Endodermal cell (in vitro differentiated cells): Measurements from ENCODE around the gene SPPL2A. TPM values are rescaled to one million over a fixed set of nuclear protein-coding genes. Genes with fewer than 3 reads are reported as not detected.

Experiments
- DNase-seq: peaks from one replicate; pipeline ENCODE4 v3.0.0-alpha.2; 2017
- H3K27ac ChIP-seq: 2 replicates; pipeline ENCODE4 v1.5.1; 2013; ENCODE audit warnings: mild to moderate bottlenecking, low read depth, low read length, moderate library complexity
- H3K27me3 ChIP-seq: 2 replicates; pipeline ENCODE4 v1.6.1; 2013; ENCODE audit warnings: mild to moderate bottlenecking, low read length, moderate library complexity; ENCODE audit not compliant: insufficient read depth, control insufficient read depth, poor library complexity, severe bottlenecking
- H3K36me3 ChIP-seq: 2 replicates; pipeline ENCODE4 v1.7.0; 2013; ENCODE audit warnings: mild to moderate bottlenecking, low read length, moderate library complexity; ENCODE audit not compliant: control insufficient read depth, insufficient read depth
- H3K4me1 ChIP-seq: one replicate; pipeline ENCODE4 v1.7.0; 2013; ENCODE audit warnings: low read length; ENCODE audit not compliant: control insufficient read depth, insufficient read depth
- H3K4me3 ChIP-seq: 2 replicates; pipeline ENCODE4 v1.5.1; 2013; ENCODE audit warnings: mild to moderate bottlenecking, low read length, moderate library complexity
- H3K9ac ChIP-seq: 2 replicates; pipeline ENCODE4 v1.6.1; 2013; ENCODE audit warnings: mild to moderate bottlenecking, low read length, moderate library complexity; ENCODE audit not compliant: poor library complexity, severe bottlenecking; ENCODE audit errors: extremely low read depth
- H3K9me3 ChIP-seq: 2 replicates; pipeline ENCODE4 v1.6.1; 2013; ENCODE audit warnings: mild to moderate bottlenecking, low read length, moderate library complexity; ENCODE audit not compliant: control insufficient read depth
- H3K27ac Mint-ChIP-seq: 2 replicates; pipeline ENCODE4 v1.8.0; 2020; ENCODE audit warnings: mixed read lengths
- H3K27me3 Mint-ChIP-seq: 2 replicates; pipeline ENCODE4 v1.8.0; 2021; ENCODE audit warnings: mild to moderate bottlenecking, mixed read lengths; ENCODE audit not compliant: insufficient read depth
- H3K36me3 Mint-ChIP-seq: 2 replicates; pipeline ENCODE4 v1.8.0; 2020; ENCODE audit warnings: low read depth, mixed read lengths
- H3K4me1 Mint-ChIP-seq: 2 replicates; pipeline ENCODE4 v1.8.0; 2020; ENCODE audit warnings: mixed read lengths
- H3K4me3 Mint-ChIP-seq: 2 replicates; pipeline ENCODE4 v1.8.0; 2020; ENCODE audit warnings: mild to moderate bottlenecking, moderate library complexity, mixed read lengths
- H3K9me3 Mint-ChIP-seq: 2 replicates; pipeline ENCODE4 v1.8.0; 2020; ENCODE audit warnings: mild to moderate bottlenecking, mixed read lengths
- CTCF ChIP-seq: fragments of 200-600 bp; sonication (generic); conservative IDR thresholded peaks from 2 replicates; pipeline ENCODE4 v1.5.0; 2021; ENCODE audit warnings: antibody characterized with exemption, mild to moderate bottlenecking
- WGBS, 2 experiments: methylation state at CpG; one replicate each; pipeline versions ENCODE4 v1.1.5 to v1.1.7; 2013; ENCODE audit warnings: missing lambda C conversion rate in 2 of 2, mixed read lengths in 1 of 2; ENCODE audit not compliant: insufficient coverage in 1 of 2, insufficient read length in 1 of 2; 5-methylcytosine and 5-hydroxymethylcytosine counted together
- total RNA-seq, 2 donors: library from RNA; stranded (reverse); fragmentation: NEBNext Ultra II Directional in 1 of 2; extraction: Animal tissue kit (Norgen Biotek cat#: 25700) in 1 of 2; gene quantifications; 2 replicates in 1 of 2; 3 replicates in 1 of 2; pipeline ENCODE4 v1.2.1, GENCODE V29; 2021

Gene SPPL2A
- total RNA-seq, 2 donors from 2014 or later, result 62.4 to 78.7 TPM

DNA sequence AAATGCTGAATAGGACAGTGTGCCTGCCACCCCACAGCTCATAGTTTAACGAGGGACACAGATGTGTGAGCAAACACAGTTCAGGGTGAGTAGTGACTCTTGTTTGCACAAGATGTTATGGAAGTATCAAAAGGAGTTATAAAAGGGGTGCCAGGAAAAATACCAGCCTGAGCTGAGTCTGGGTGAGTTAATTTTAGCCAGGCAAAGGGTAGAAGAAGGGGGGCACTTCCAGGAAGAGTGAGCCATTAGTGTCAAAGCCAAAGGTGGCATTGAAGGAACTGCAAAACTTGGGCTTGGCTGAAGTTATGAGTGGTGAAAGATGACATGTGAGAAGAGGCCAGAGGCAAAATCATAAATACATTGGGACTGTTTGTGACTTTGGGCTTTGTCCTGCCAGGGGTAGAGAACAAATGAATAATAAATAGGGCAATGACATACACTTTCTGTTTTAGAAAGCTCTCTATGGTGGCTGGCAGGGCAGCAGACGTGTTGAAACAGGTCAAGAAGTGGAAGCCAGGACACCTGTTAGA, 1.9 kb upstream of the SPPL2A start:
- Histone ChIP-seq H3K27me3 (no peaks in the 10 kb centered on the region), H3K27ac (no peak overlapping the region), H3K36me3 (no peaks in the 10 kb centered on the region), H3K4me3 (no peak overlapping the region), H3K9ac (no peak overlapping the region), H3K9me3 (no peaks in the 10 kb centered on the region), H3K4me1 (no peaks in the 10 kb centered on the region)
- H3K9me3 Mint-ChIP-seq, result no peaks in the 10 kb centered on the region
- no peak overlapping the region for H3K27ac Mint-ChIP-seq
- H3K4me3 Mint-ChIP-seq, result no peak overlapping the region
- H3K36me3 Mint-ChIP-seq, result peaks cover 6% of the 10 kb centered on the region
- peaks cover 10% of the 10 kb centered on the region for H3K4me1 Mint-ChIP-seq
- peaks cover 5% of the 10 kb centered on the region for H3K27me3 Mint-ChIP-seq
- TF ChIP-seq CTCF, result no peak
- WGBS, 2 experiments, result 90 to 100% methylated on average over 2 of the region's 2 CpGs
- no peak for DNase-seq

- Mint-ChIP-seq H3K27ac (peak overlapping the region; percentile 93), H3K36me3 (peaks cover 8% of the 10 kb centered on the region), H3K4me1 (peaks cover 10% of the 10 kb centered on the region), H3K27me3 (peaks cover 3% of the 10 kb centered on the region), H3K4me3 (peak overlapping the region; percentile 86), H3K9me3 (no peaks in the 10 kb centered on the region)
- no peaks in the 10 kb centered on the region for H3K9me3 ChIP-seq
- peak overlapping the region; percentile 16 for H3K27ac ChIP-seq
- peak overlapping the region; percentile 99 for H3K4me3 ChIP-seq
- DNase-seq, result no peak
- H3K9ac ChIP-seq, result peak overlapping the region; percentile 79
- H3K27me3 ChIP-seq, result no peaks in the 10 kb centered on the region
- 2 to 7% methylated on average over 7 to 15 of the region's 15 CpGs for WGBS, 2 experiments
- TF ChIP-seq CTCF, result no peak
- no peaks in the 10 kb centered on the region for H3K36me3 ChIP-seq
- H3K4me1 ChIP-seq, result no peaks in the 10 kb centered on the region
These were observed 878 bp downstream of the SPPL2A start for GRCh38 chr15:50764461-50765194.

GRCh38 chr15:50758712-50759205, 6.7 kb downstream of the SPPL2A start:
- H3K4me1 Mint-ChIP-seq, result peaks cover 2% of the 10 kb centered on the region
- 93% methylated on average over 4 of the region's 4 CpGs; no CpG with 5 or more reads in 1 of the 2 experiments for WGBS, 2 experiments

More at GRCh38 chr15:50758712-50759205, 6.7 kb downstream of the SPPL2A start:
- H3K27me3 Mint-ChIP-seq, result no peaks in the 10 kb centered on the region
- no peak overlapping the region for H3K4me3 Mint-ChIP-seq
- H3K36me3 Mint-ChIP-seq, result peaks cover 19% of the 10 kb centered on the region
- no peak overlapping the region for H3K27ac ChIP-seq
- no peaks in the 10 kb centered on the region for H3K9me3 ChIP-seq
- no peak overlapping the region for H3K9ac ChIP-seq
- no peak overlapping the region for H3K27ac Mint-ChIP-seq
- no peak for TF ChIP-seq CTCF
- H3K36me3 ChIP-seq, result peaks cover 4% of the 10 kb centered on the region
- H3K4me3 ChIP-seq, result no peak overlapping the region
- no peak for DNase-seq
- H3K9me3 Mint-ChIP-seq, result no peaks in the 10 kb centered on the region
- H3K4me1 ChIP-seq, result no peaks in the 10 kb centered on the region
- no peaks in the 10 kb centered on the region for H3K27me3 ChIP-seq
